Measurements from ENCODE around the gene CHN1. TPM values are rescaled to one million over a fixed set of nuclear protein-coding genes. Genes with fewer than 3 reads are reported as not detected.

The CHN1 gene
- total RNA-seq, 1 donor from 2014 or later: 32.7 TPM

- H3K9me3 Mint-ChIP-seq: no peaks in the 10 kb centered on the region
- peaks cover 34% of the 10 kb centered on the region for H3K4me1 Mint-ChIP-seq
- H3K27me3 Mint-ChIP-seq (ENCODE audit: low read depth): no peaks in the 10 kb centered on the region
- no peak overlapping the region for H3K4me3 Mint-ChIP-seq
- TF ChIP-seq CTCF (IDR thresholded peaks at IDR 0.05; ENCODE audit: unreplicated experiment): no peak
- peaks cover 35% of the 10 kb centered on the region for H3K36me3 Mint-ChIP-seq
- H3K27ac Mint-ChIP-seq: peak overlapping the region; percentile 77
- no peak for DNase-seq (ENCODE audit: low spot score in 2 of 2, unreplicated experiment in 2 of 2)
Measured at GRCh38 chr2:174800436-174801205, 204.6 kb downstream of the CHN1 start.

GRCh38 chr2:174798801-174799200, 206.4 kb downstream of the CHN1 start:
- Mint-ChIP-seq H3K27ac (no peak overlapping the region), H3K9me3 (no peaks in the 10 kb centered on the region), H3K27me3 (ENCODE audit: low read depth) (no peaks in the 10 kb centered on the region), H3K4me1 (peaks cover 31% of the 10 kb centered on the region), H3K36me3 (peaks cover 35% of the 10 kb centered on the region), H3K4me3 (no peak overlapping the region)
- DNase-seq (ENCODE audit: low spot score in 2 of 2, unreplicated experiment in 2 of 2): no peak
- TF ChIP-seq CTCF (IDR thresholded peaks at IDR 0.05; ENCODE audit: unreplicated experiment): no peak

- Mint-ChIP-seq H3K27me3 (ENCODE audit: low read depth) (no peaks in the 10 kb centered on the region), H3K4me1 (peaks cover 29% of the 10 kb centered on the region), H3K4me3 (no peak overlapping the region), H3K36me3 (peaks cover 33% of the 10 kb centered on the region), H3K9me3 (no peaks in the 10 kb centered on the region), H3K27ac (peak overlapping the region; percentile 59)
- TF ChIP-seq CTCF (IDR thresholded peaks at IDR 0.05; ENCODE audit: unreplicated experiment): no peak
- no peak for DNase-seq (ENCODE audit: low spot score in 2 of 2, unreplicated experiment in 2 of 2)
Measured at GRCh38 chr2:174797781-174798276, 207.4 kb downstream of the CHN1 start.

GRCh38 chr2:174796319-174796771, 208.8 kb downstream of the CHN1 start:
- Mint-ChIP-seq H3K27me3 (ENCODE audit: low read depth) (no peaks in the 10 kb centered on the region), H3K4me3 (no peak overlapping the region), H3K27ac (no peak overlapping the region), H3K36me3 (peaks cover 26% of the 10 kb centered on the region), H3K9me3 (no peaks in the 10 kb centered on the region), H3K4me1 (peaks cover 33% of the 10 kb centered on the region)
- TF ChIP-seq CTCF (IDR thresholded peaks at IDR 0.05; ENCODE audit: unreplicated experiment): no peak
- DNase-seq (ENCODE audit: low spot score in 2 of 2, unreplicated experiment in 2 of 2): no peak

DNA sequence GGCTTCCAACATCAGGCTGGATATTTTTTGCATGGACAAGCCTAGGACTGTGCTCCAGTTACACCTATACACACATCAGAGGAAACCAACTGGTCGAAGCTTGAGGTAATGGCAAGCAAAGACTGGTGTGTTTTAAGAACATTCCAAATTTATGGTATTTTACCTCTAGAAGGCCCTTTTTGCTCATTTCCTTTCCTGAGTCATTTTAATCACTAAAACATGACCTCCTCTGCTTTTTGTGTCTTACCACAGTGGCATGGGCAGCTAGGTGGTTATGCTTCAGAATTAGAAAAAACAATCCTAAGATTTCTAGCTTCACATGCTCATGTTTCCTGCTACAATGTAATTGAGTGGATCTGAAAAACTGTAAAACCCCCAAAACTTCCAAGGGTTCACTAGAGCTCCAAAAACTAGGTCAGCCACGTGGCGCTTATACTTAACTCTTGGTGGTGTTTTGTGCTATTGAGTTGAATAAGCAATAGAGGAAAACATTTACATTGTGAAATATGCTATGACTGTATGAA, 210.3 kb downstream of the CHN1 start:
- no peak for DNase-seq (ENCODE audit: low spot score in 2 of 2, unreplicated experiment in 2 of 2)
- H3K27ac Mint-ChIP-seq: no peak overlapping the region
- H3K4me1 Mint-ChIP-seq: peaks cover 23% of the 10 kb centered on the region
- peaks cover 14% of the 10 kb centered on the region for H3K36me3 Mint-ChIP-seq
- no peaks in the 10 kb centered on the region for H3K9me3 Mint-ChIP-seq
- TF ChIP-seq CTCF (IDR thresholded peaks at IDR 0.05; ENCODE audit: unreplicated experiment): no peak
- no peak overlapping the region for H3K4me3 Mint-ChIP-seq
- H3K27me3 Mint-ChIP-seq (ENCODE audit: low read depth): no peaks in the 10 kb centered on the region
